GM12872 (cell line): ENCODE results near the gene OSR1.

Experiments
- CTCF ChIP-seq: IDR thresholded peaks from 3 replicates; pipeline ENCODE4 v1.5.1; 2011; ENCODE audit warnings: low read depth, mild to moderate bottlenecking, low read length, moderate library complexity; ENCODE audit not compliant: insufficient read depth

The OSR1 gene

GRCh38 chr2:19357402-19358241 lies 801 bp downstream of the OSR1 start:
- TF ChIP-seq CTCF = no peak

- TF ChIP-seq CTCF = no peak
Observed at GRCh38 chr2:19356545-19357401, 1.6 kb downstream of the OSR1 start.

- TF ChIP-seq CTCF = no peak
Observed at GRCh38 chr2:19355931-19356544, 2.4 kb downstream of the OSR1 start.

GRCh38 chr2:19355416-19355821 lies 3.0 kb downstream of the OSR1 start:
- no peak for TF ChIP-seq CTCF

GRCh38 chr2:19355014-19355405 lies 3.4 kb downstream of the OSR1 start:
- no peak for TF ChIP-seq CTCF

- TF ChIP-seq CTCF = no peak
Observed at GRCh38 chr2:19353721-19354050, 4.7 kb downstream of the OSR1 start.
